Neural cell (in vitro differentiated cells): ENCODE data around the gene SH2D1A.

ENCODE experiments used
- EP300 ChIP-seq: fragments of 450-650 bp; conservative IDR thresholded peaks from 2 replicates; pipeline ENCODE4 v1.6.1; 2014; ENCODE audit warnings: antibody characterized with exemption, mild to moderate bottlenecking, moderate library complexity; ENCODE audit not compliant: poor library complexity, severe bottlenecking
- EZH2 ChIP-seq: fragments of 200-600, 300-800 bp; shearing (Covaris generic), sonication (generic); IDR thresholded peaks from 2 replicates; pipeline ENCODE4 v1.6.1; 2014; ENCODE audit warnings: antibody characterized with exemption, low read length, borderline replicate concordance, mild to moderate bottlenecking; ENCODE audit not compliant: insufficient read depth, poor library complexity, severe bottlenecking
- MXI1 ChIP-seq: fragments of 450-650 bp; conservative IDR thresholded peaks from 2 replicates; pipeline ENCODE4 v1.6.1; 2014; ENCODE audit warnings: antibody characterized with exemption, mild to moderate bottlenecking; ENCODE audit not compliant: poor library complexity, severe bottlenecking
- POLR2AphosphoS5 ChIP-seq: IDR thresholded peaks from 2 replicates; pipeline ENCODE4 v1.6.1; 2012
- RAD21 ChIP-seq: fragments of 450-650 bp; conservative IDR thresholded peaks from 2 replicates; pipeline ENCODE4 v1.6.1; 2014; ENCODE audit warnings: antibody characterized with exemption, mild to moderate bottlenecking, moderate library complexity
- SMC3 ChIP-seq: fragments of 450-650 bp; conservative IDR thresholded peaks from 2 replicates; pipeline ENCODE4 v1.6.1; 2014; ENCODE audit warnings: antibody characterized with exemption, mild to moderate bottlenecking, moderate library complexity; ENCODE audit not compliant: poor library complexity
- TAF1 ChIP-seq: IDR thresholded peaks from 2 replicates; pipeline ENCODE4 v1.6.1; 2012; ENCODE audit warnings: low read depth
- TF ChIP-seq, protein P1 (sequence below): fragments of 450-650 bp; IDR thresholded peaks from 2 replicates; pipeline ENCODE4 v1.5.1; 2014; ENCODE audit warnings: antibody characterized with exemption, mild to moderate bottlenecking, moderate library complexity; ENCODE audit not compliant: poor library complexity, severe bottlenecking
- TF ChIP-seq, protein P2 (sequence below): IDR thresholded peaks from 2 replicates; pipeline ENCODE4 v1.6.1; 2012; ENCODE audit warnings: borderline replicate concordance

DNA sequence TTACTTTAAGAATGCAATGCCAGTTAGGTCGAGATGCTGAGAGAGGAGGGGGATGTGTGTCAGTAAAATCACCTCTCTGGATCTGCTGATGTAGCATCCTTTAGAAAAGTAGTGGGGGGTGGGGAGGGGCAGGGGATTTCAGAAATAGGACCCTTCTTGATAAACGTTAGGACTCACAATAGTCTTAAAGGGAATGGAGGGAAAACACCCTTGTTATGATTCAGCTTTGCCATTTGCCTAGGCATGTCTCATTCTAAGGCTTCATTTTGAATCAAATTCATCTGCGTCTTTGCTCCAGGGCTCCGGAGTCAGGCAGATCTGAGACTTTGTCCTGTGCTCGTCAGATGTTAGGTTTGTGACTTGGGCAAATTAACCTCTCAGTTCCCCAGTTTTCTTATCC lies 879 bp downstream of the SH2D1A start:
- TF ChIP-seq, protein P1, sequence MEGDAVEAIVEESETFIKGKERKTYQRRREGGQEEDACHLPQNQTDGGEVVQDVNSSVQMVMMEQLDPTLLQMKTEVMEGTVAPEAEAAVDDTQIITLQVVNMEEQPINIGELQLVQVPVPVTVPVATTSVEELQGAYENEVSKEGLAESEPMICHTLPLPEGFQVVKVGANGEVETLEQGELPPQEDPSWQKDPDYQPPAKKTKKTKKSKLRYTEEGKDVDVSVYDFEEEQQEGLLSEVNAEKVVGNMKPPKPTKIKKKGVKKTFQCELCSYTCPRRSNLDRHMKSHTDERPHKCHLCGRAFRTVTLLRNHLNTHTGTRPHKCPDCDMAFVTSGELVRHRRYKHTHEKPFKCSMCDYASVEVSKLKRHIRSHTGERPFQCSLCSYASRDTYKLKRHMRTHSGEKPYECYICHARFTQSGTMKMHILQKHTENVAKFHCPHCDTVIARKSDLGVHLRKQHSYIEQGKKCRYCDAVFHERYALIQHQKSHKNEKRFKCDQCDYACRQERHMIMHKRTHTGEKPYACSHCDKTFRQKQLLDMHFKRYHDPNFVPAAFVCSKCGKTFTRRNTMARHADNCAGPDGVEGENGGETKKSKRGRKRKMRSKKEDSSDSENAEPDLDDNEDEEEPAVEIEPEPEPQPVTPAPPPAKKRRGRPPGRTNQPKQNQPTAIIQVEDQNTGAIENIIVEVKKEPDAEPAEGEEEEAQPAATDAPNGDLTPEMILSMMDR = no peak
- TF ChIP-seq EP300 (no peak), TAF1 (no peak), SMC3 (no peak), EZH2 (no peak), RAD21 (no peak), MXI1 (no peak), POLR2AphosphoS5 (no peak)
- TF ChIP-seq, protein P2, sequence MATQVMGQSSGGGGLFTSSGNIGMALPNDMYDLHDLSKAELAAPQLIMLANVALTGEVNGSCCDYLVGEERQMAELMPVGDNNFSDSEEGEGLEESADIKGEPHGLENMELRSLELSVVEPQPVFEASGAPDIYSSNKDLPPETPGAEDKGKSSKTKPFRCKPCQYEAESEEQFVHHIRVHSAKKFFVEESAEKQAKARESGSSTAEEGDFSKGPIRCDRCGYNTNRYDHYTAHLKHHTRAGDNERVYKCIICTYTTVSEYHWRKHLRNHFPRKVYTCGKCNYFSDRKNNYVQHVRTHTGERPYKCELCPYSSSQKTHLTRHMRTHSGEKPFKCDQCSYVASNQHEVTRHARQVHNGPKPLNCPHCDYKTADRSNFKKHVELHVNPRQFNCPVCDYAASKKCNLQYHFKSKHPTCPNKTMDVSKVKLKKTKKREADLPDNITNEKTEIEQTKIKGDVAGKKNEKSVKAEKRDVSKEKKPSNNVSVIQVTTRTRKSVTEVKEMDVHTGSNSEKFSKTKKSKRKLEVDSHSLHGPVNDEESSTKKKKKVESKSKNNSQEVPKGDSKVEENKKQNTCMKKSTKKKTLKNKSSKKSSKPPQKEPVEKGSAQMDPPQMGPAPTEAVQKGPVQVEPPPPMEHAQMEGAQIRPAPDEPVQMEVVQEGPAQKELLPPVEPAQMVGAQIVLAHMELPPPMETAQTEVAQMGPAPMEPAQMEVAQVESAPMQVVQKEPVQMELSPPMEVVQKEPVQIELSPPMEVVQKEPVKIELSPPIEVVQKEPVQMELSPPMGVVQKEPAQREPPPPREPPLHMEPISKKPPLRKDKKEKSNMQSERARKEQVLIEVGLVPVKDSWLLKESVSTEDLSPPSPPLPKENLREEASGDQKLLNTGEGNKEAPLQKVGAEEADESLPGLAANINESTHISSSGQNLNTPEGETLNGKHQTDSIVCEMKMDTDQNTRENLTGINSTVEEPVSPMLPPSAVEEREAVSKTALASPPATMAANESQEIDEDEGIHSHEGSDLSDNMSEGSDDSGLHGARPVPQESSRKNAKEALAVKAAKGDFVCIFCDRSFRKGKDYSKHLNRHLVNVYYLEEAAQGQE = no peak
